SKM-1 treated with dmso at 0.1 percent for 144 hours (cell line): ENCODE measurements around the gene SERPINA3.
"Not testable (repeated sequence)": the region's sequence is repeated elsewhere in the genome, so short reads cannot be mapped to it uniquely, and the experiment has no call there.

Experiments
- DNase-seq: peaks from one replicate; lab custom pipeline; 2025; ENCODE audit not compliant: unreplicated experiment; lab: John Stamatoyannopoulos, UW

Gene SERPINA3

GRCh38 chr14:94584591-94585280 lies 27.5 kb upstream of the SERPINA3 start:
- no peak for DNase-seq

DNA sequence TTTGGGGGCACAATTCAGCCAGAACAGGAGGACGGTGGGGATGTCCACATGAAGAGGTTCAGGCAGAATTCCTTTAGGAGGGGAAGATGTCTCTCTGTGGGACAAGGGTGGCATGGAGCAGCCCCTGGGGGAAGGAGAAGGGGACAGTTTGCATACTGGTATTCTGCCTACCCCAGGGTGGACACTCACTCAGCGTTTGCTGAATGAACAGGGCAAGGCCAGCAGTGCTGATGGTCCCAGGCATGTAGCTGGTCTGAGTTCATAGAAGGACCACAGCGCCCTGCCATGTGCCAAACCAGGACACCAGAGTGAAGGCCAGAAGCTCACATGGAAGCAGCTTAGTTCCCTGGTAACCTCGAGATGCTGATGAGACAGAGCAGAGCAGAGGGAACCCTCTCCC lies 25.6 kb upstream of the SERPINA3 start:
- no peak for DNase-seq

GRCh38 chr14:94588311-94588710 lies 23.9 kb upstream of the SERPINA3 start:
- DNase-seq, result no peak

DNA sequence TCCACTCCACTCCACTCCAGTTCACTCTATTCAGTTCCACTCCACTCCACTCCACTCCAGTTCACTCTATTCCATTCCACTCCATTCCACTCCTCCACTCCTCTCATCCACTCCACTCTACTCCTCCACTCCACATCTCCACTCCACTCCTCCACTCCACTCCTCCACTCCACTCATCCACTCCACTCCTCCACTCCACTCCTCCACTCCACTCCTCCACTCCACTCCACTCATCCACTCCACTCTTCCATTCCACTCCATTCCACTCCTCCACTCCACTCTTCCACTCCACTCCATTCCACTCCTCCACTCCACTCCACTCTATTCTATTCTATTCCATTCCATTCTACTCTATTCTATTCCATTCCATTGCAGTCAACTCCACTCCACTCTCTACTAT lies 21.1 kb upstream of the SERPINA3 start:
- no peak for DNase-seq

GRCh38 chr14:94591871-94592270 lies 20.3 kb upstream of the SERPINA3 start:
- no peak for DNase-seq

- DNase-seq, result no peak
Observed at GRCh38 chr14:94592457-94592856, 19.7 kb upstream of the SERPINA3 start.

DNA sequence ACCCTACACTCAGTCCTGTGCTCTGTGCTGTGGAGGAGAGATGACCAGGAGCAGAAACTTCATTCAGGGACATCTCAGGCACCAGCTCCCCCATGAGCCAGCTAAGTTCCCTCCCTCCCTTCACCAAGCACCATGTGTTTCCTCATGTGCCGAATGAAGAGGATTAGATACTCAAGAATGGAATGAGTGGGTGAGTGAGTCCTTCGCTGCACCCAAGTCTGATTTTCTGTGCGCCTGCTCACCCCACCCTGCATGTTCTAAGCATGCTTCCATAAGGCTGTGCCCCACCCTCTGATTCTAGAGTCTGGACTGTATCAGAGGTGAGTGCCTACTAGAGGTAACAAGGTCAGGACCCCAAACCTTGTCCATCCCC lies 18.8 kb upstream of the SERPINA3 start:
- no peak for DNase-seq

DNA sequence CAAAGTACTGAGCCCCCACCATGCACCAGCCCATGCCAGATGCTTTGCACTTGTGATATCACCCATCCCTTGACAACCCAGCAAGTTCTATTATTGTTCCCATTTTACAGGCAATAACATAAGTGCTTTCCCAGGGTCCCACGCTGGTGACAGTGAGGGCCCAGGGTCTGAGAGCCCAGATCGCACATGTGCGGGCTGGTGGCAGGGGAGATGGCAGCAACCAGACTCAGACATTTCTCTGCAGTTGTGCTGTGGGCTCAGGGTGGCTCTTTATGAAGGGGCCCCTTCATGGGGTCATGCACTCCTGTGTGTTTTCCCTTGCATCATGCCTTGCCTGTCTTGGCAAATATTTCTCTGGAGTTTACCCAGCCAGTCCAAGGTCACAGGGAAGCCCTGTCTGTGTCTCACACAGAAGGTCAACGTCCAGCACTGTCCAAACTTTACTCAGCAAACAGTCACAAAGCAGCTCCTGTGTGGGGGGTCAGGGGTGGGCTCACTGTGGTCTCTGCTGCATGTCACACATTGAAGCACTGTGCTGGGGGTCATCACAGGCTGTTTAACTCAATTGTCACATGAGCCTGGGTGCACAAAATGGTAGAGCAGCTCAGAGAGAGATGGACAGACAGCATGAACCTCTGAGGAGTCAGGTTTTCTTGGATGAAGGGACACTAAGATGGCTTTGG lies 18.3 kb upstream of the SERPINA3 start:
- no peak for DNase-seq

DNA sequence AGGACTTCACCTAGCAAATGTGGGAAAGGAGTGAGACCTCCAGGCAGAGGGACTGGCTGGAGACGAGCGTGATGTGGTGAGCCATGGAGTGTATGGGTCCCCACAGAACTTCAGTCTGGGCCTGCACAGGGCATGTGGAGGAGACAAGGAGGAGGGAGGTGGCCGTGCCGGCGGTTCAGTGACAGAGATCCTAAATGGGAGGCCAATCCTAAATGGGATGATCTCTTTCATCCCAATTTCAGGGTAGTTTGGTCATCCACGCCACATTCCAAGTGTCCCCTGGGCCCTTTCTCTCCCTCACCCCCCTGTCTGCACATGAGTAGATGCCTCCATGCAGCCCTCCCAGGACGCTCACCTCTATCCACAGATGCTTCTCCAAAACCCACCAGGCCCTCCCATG lies 17.8 kb upstream of the SERPINA3 start:
- DNase-seq, result no peak

DNA sequence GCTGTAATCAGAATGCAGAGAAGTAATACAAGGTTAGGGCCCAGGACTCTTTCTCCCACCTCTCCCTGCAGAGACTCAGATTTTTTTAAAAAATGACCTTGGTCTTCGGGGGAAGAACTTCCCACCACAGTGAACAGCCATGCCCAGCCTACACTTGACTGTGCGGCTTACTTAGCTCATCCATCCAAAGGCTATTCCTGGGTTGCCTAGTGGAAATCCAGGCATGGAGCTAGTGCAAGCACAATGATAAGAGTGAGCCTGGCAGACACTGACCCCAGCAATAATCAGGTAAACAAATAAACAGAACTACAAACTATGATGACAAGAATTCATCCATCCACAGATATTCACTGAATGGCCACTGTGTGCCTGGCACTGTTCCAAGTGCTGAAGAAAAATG lies 16.3 kb upstream of the SERPINA3 start:
- DNase-seq, result no peak

- DNase-seq, result no peak
Observed at GRCh38 chr14:94596361-94596760, 15.8 kb upstream of the SERPINA3 start.

- no peak for DNase-seq
Observed at GRCh38 chr14:94597788-94598187, 14.4 kb upstream of the SERPINA3 start.

DNA sequence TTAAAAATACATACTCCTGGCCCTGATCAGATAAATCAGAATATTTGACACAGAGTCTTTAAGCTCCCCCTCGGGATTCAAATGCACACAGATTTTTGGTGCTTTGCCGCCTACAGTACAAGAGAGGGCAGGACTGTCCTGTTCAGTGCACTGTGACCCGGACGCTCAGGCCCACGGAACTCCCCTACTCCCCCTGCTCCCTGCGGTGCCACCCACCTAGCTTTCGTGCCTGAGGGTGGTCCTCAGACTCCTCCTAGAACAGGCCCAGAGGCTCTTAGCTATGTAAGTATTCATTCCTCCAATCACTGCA lies 13.7 kb upstream of the SERPINA3 start:
- DNase-seq, result no peak

- no peak for DNase-seq
Observed at GRCh38 chr14:94598816-94599655, 13.2 kb upstream of the SERPINA3 start.

DNA sequence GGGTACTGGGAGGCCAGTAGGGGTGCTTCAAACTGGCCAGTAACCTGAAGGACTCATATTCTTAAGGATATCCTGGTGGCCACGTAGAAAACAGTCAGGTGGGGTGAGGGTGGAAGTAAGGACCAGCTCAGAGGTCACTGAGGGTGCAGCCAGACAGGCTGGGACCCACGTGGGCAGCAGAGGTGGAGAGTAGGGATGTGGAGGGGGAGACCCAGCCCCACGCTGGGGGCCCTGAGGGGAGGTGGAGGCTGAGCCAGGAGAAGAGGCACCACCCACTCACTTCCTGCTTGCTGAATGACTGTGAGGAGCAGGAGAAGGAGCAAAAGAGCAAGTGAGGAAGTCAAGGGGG lies 12.6 kb upstream of the SERPINA3 start:
- no peak for DNase-seq

- no peak for DNase-seq
Observed at GRCh38 chr14:94600148-94600545, 12.0 kb upstream of the SERPINA3 start.

- no peak for DNase-seq
Observed at GRCh38 chr14:94601884-94602391, 10.3 kb upstream of the SERPINA3 start.

- DNase-seq, result no peak
Observed at GRCh38 chr14:94602722-94603121, 9.5 kb upstream of the SERPINA3 start.

DNA sequence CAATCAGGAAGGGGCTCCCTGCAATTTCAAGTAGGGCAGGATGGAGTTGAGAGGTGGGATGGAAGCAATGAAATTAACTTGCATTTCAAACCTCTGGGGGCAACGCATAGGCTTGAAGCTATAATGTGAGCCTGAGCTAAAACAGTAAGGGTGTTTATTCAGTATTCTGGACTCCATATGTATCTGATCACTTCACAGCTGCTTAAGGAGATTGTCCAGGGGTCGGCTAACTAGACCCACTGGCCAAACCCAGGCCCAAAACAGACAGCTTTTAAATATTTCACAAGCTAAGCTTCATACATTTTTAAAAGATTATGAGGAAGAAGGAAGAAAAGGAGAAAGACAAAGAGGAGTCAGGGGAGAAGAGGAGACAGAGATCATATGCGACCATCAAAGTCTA lies 6.8 kb upstream of the SERPINA3 start:
- DNase-seq, result no peak

DNA sequence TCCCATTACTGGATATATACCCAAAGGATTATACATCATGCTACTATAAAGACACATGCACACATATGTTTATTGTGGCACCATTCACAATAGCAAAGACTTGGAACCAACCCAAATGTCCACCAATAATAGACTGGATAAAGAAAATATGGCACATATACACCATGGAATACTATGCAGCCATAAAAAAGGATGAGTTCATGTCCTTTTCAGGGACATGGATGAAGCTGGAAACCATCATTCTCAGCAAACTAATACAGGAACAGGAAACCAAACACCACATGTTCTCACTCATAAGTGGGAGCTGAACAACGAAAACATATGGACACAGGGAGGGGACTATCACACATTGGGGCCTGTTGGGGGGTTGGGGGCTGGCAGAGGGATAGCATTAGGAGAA lies 3.2 kb upstream of the SERPINA3 start:
- DNase-seq, result not testable (repeated sequence)

- DNase-seq, result no peak
Observed at GRCh38 chr14:94611179-94611578, 1.0 kb upstream of the SERPINA3 start.
